ENCODE results near the gene AHNAK.

- TF ChIP-seq CTCF (conservative IDR thresholded peaks at IDR 0.05 in 1 of 2, IDR thresholded peaks at IDR 0.05 in 1 of 2; ENCODE audit: extremely low read depth in 1 of 2, insufficient read depth in 1 of 2, low read depth in 1 of 2, low read length in 2 of 2): no peak
- TF ChIP-seq EZH2 (IDR thresholded peaks at IDR 0.05; ENCODE audit: borderline replicate concordance, low read length): no peak
Observed at GRCh38 chr11:62543680-62544444, 2.7 kb downstream of the AHNAK start.

Measured in mammary epithelial cell (primary cell).